OCI-LY3 (cell line): Measurements from ENCODE around the gene HECW1.

Experiments used
- CTCF ChIP-seq: fragments of 200-600, 300-600 bp; sonication (generic); IDR thresholded peaks from 2 replicates; pipeline ENCODE4 v1.5.1; 2014; ENCODE audit warnings: antibody characterized with exemption, low read length, low read depth
- EZH2phosphoT487 ChIP-seq: fragments of 200-600 bp; shearing (Covaris generic); IDR thresholded peaks from 2 replicates; pipeline ENCODE4 v1.6.1; 2018; ENCODE audit warnings: antibody characterized with exemption, mixed run types, low read depth

- TF ChIP-seq CTCF (no peak), EZH2phosphoT487 (no peak)
These were observed 117.4 kb downstream of the HECW1 start for GRCh38 chr7:43229801-43230200.
